Neuronal stem cell (in vitro differentiated cells): ENCODE results near the gene ACTL10.

Experiments
- DNase-seq: peaks from one replicate; pipeline ENCODE4 v3.0.0-alpha.2; 2013; ENCODE audit warnings: low spot score
- H2AFZ ChIP-seq: one replicate; pipeline ENCODE4 v1.6.1; 2013; ENCODE audit warnings: mild to moderate bottlenecking, low read length, inconsistent platforms
- H2AK5ac ChIP-seq: 2 replicates; pipeline ENCODE4 v1.6.1; 2013; ENCODE audit warnings: low read depth, mild to moderate bottlenecking, inconsistent platforms, low read length, moderate library complexity, mixed read lengths
- H2BK120ac ChIP-seq: 2 replicates; pipeline ENCODE4 v1.6.1; 2013; ENCODE audit warnings: low read depth, mild to moderate bottlenecking, inconsistent platforms, low read length, moderate library complexity, mixed read lengths
- H2BK12ac ChIP-seq: one replicate; pipeline ENCODE4 v1.6.1; 2013; ENCODE audit warnings: low read length, inconsistent platforms
- H2BK15ac ChIP-seq: 2 replicates; pipeline ENCODE4 v1.6.1; 2013; ENCODE audit warnings: mild to moderate bottlenecking, low read length, inconsistent platforms, mixed read lengths
- H2BK5ac ChIP-seq: one replicate; pipeline ENCODE4 v1.6.1; 2013; ENCODE audit warnings: inconsistent platforms, mild to moderate bottlenecking, low read length, moderate library complexity
- H3K14ac ChIP-seq: one replicate; pipeline ENCODE4 v1.6.1; 2013; ENCODE audit warnings: low read length, inconsistent platforms
- H3K18ac ChIP-seq: 2 replicates; pipeline ENCODE4 v1.6.1; 2013; ENCODE audit warnings: low read length, inconsistent platforms
- H3K23ac ChIP-seq: 2 replicates; pipeline ENCODE4 v1.6.1; 2013; ENCODE audit warnings: low read depth, mild to moderate bottlenecking, mixed read lengths, low read length, inconsistent platforms; ENCODE audit not compliant: poor library complexity
- H3K27ac ChIP-seq: replicated peaks from 3 replicates; pipeline ENCODE4 v1.5.1; 2013; ENCODE audit warnings: low read length, inconsistent platforms
- H3K27me3 ChIP-seq, 3 experiments: 2 replicates each; pipeline ENCODE4 v1.6.1; 2013; ENCODE audit warnings: low read length in 3 of 3, mild to moderate bottlenecking in 2 of 3, inconsistent platforms in 1 of 3, low read depth in 1 of 3, mixed read lengths in 1 of 3, moderate library complexity in 1 of 3; ENCODE audit not compliant: control insufficient read depth in 3 of 3, insufficient read depth in 3 of 3
- H3K36me3 ChIP-seq, 2 donors: replicated peaks in 1 of 2; 2 replicates each; pipeline ENCODE4 v1.6.1; 2013; ENCODE audit warnings: low read length in 2 of 2; ENCODE audit not compliant: control insufficient read depth in 2 of 2, insufficient read depth in 2 of 2
- H3K4ac ChIP-seq: 2 replicates; pipeline ENCODE4 v1.6.1; 2013; ENCODE audit warnings: inconsistent platforms, mild to moderate bottlenecking, low read length, moderate library complexity
- H3K4me1 ChIP-seq, 2 donors: 1 replicate in 1 of 2; 2 replicates in 1 of 2; pipeline ENCODE4 v1.6.1; 2013; ENCODE audit warnings: low read length in 2 of 2, low read depth in 1 of 2; ENCODE audit not compliant: control insufficient read depth in 2 of 2, insufficient read depth in 1 of 2
- H3K4me2 ChIP-seq: one replicate; pipeline ENCODE4 v1.6.1; 2013; ENCODE audit warnings: mild to moderate bottlenecking, low read length, inconsistent platforms; ENCODE audit not compliant: insufficient read depth, poor library complexity, severe bottlenecking
- H3K4me3 ChIP-seq, 2 donors: 2 replicates each; pipeline ENCODE4 v1.5.1; 2013; ENCODE audit warnings: low read length in 2 of 2, mild to moderate bottlenecking in 2 of 2, inconsistent platforms in 1 of 2, moderate library complexity in 1 of 2
- H3K79me1 ChIP-seq: one replicate; pipeline ENCODE4 v1.6.1; 2013; ENCODE audit warnings: low read depth, mild to moderate bottlenecking, inconsistent platforms, low read length, moderate library complexity
- H3K9ac ChIP-seq: one replicate; pipeline ENCODE4 v1.6.1; 2013; ENCODE audit warnings: mild to moderate bottlenecking, low read depth, low read length, inconsistent platforms; ENCODE audit not compliant: poor library complexity
- H3K9me3 ChIP-seq, 2 donors: replicated peaks in 1 of 2; 2 replicates each; pipeline versions ENCODE3 to v1.6.1; 2013; ENCODE audit warnings: low read length in 2 of 2, mild to moderate bottlenecking in 2 of 2, inconsistent platforms in 1 of 2, low read depth in 1 of 2, mixed read lengths in 1 of 2, moderate library complexity in 1 of 2; ENCODE audit not compliant: control insufficient read depth in 2 of 2, insufficient read depth in 1 of 2
- H4K8ac ChIP-seq: one replicate; pipeline ENCODE4 v1.6.1; 2013; ENCODE audit warnings: low read depth, mild to moderate bottlenecking, inconsistent platforms, low read length, moderate library complexity
- H4K91ac ChIP-seq: one replicate; pipeline ENCODE4 v1.6.1; 2013; ENCODE audit warnings: low read length, low read depth, mild to moderate bottlenecking, inconsistent platforms; ENCODE audit not compliant: poor library complexity
- WGBS, 2 donors: extraction: QIAGEN DNeasy Blood & Tissue Kit; methylation state at CpG; one replicate each; pipeline ENCODE4 v1.1.7; 2013; ENCODE audit warnings: missing lambda C conversion rate in 2 of 2, mixed read lengths in 1 of 2; ENCODE audit not compliant: insufficient read length in 2 of 2, insufficient replicate concordance in 1 of 2; ENCODE audit errors: extremely low coverage in 2 of 2; 5-methylcytosine and 5-hydroxymethylcytosine counted together

ACTL10 gene

DNA sequence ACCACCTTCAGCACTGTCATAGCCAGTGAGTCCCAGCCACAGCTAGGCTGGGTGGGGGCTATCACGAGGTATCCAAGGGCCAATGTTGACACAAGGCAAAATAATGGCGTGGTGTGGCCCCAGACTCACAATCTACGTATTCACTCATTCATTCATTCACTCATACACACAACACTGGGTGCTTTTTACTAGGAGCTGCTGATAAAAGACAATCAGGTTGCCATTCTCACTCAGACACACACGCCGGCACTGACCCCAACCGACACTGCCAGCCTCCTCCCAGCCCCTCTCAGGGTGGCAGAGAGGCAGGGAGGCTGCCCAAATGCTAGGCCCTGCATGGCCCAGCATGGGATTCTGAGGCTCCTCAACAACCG is 6.1 kb upstream of the ACTL10 start:
- H2BK120ac ChIP-seq, result no peak overlapping the region
- H3K36me3 ChIP-seq, result peaks cover 4 to 14% of the 10 kb centered on the region in 2 donors
- no peak overlapping the region for H4K91ac ChIP-seq
- H3K9ac ChIP-seq, result no peak overlapping the region
- no peak overlapping the region for H3K4me3 ChIP-seq
- no peak overlapping the region for H4K8ac ChIP-seq
- no CpG with 5 or more reads among the region's 7 CpGs for WGBS, 2 donors
- no peak overlapping the region for H3K14ac ChIP-seq
- no peak overlapping the region for H2AFZ ChIP-seq
- no peak overlapping the region for H2AK5ac ChIP-seq
- H3K4me1 ChIP-seq, result peaks cover 5 to 8% of the 10 kb centered on the region in 2 donors
- no peaks in the 10 kb centered on the region for H3K9me3 ChIP-seq
- H2BK15ac ChIP-seq, result no peak overlapping the region
- H2BK5ac ChIP-seq, result peak overlapping the region; percentile 19
- peaks cover 3% of the 10 kb centered on the region for H3K79me1 ChIP-seq
- no peak overlapping the region for H2BK12ac ChIP-seq
- H3K18ac ChIP-seq, result no peak overlapping the region
- no peak overlapping the region for H3K23ac ChIP-seq
- no peak overlapping the region for H3K4ac ChIP-seq
- no peak overlapping the region for H3K4me2 ChIP-seq
- no peak for DNase-seq
- H3K27me3 ChIP-seq, result no peaks in the 10 kb centered on the region
- H3K27ac ChIP-seq, result no peak overlapping the region

DNA sequence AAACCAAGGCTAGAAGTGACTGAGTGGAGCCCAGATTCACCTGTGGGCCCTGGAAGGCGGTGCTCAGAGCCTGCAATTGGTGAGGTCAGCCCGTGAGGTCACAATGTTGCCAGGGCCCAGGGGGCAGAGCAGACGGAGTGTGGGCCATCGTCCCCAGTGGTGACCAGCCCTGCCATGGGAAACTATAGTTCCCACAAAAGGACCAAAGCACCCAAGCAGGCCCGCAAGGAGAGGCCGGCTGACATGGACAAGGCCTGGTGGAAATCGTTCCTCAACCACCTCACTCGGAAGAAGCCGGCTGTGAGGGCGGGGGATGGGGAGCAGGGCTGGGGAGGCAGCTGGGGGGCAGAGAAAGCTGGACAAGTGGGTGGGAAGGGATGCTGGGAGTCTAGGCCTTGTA is 4.6 kb upstream of the ACTL10 start, which contains the start of gene C20orf144:
TSS of gene C20orf144 (plus strand) at position 156 of the 400 bp plus-strand sequence. CDS start at position 175, 19 bp downstream.
- peaks cover 5 to 9% of the 10 kb centered on the region in 2 donors for H3K4me1 ChIP-seq
- H2BK15ac ChIP-seq, result peak within 1 kb of the TSS; percentile 27
- peak within 1 kb of the TSS; percentile 85 for H2AFZ ChIP-seq
- H2BK5ac ChIP-seq, result no peak within 1 kb of the TSS
- H4K91ac ChIP-seq, result no peak within 1 kb of the TSS
- no peaks in the 10 kb centered on the region for H3K9me3 ChIP-seq
- no CpG with 5 or more reads among the region's 10 CpGs for WGBS, 2 donors
- H3K79me1 ChIP-seq, result peaks cover 3% of the 10 kb centered on the region
- no peaks in the 10 kb centered on the region for H3K27me3 ChIP-seq
- H2BK120ac ChIP-seq, result no peak within 1 kb of the TSS
- no peak within 1 kb of the TSS for H4K8ac ChIP-seq
- no peak within 1 kb of the TSS for H2BK12ac ChIP-seq
- peak within 1 kb of the TSS; percentile 86 for H3K4me2 ChIP-seq
- H3K23ac ChIP-seq, result peak within 1 kb of the TSS; percentile 99
- peak within 1 kb of the TSS; percentile 98 for H3K14ac ChIP-seq
- no peak within 1 kb of the TSS for H3K4ac ChIP-seq
- DNase-seq, result no peak
- H3K36me3 ChIP-seq, result peaks cover 3 to 14% of the 10 kb centered on the region in 2 donors
- no peak within 1 kb of the TSS for H3K27ac ChIP-seq
- H3K4me3 ChIP-seq, result peak within 1 kb of the TSS; percentile 56 to 96
- H3K18ac ChIP-seq, result peak within 1 kb of the TSS; percentile 100
- peak within 1 kb of the TSS; percentile 99 for H3K9ac ChIP-seq
- H2AK5ac ChIP-seq, result peak within 1 kb of the TSS; percentile 29

DNA sequence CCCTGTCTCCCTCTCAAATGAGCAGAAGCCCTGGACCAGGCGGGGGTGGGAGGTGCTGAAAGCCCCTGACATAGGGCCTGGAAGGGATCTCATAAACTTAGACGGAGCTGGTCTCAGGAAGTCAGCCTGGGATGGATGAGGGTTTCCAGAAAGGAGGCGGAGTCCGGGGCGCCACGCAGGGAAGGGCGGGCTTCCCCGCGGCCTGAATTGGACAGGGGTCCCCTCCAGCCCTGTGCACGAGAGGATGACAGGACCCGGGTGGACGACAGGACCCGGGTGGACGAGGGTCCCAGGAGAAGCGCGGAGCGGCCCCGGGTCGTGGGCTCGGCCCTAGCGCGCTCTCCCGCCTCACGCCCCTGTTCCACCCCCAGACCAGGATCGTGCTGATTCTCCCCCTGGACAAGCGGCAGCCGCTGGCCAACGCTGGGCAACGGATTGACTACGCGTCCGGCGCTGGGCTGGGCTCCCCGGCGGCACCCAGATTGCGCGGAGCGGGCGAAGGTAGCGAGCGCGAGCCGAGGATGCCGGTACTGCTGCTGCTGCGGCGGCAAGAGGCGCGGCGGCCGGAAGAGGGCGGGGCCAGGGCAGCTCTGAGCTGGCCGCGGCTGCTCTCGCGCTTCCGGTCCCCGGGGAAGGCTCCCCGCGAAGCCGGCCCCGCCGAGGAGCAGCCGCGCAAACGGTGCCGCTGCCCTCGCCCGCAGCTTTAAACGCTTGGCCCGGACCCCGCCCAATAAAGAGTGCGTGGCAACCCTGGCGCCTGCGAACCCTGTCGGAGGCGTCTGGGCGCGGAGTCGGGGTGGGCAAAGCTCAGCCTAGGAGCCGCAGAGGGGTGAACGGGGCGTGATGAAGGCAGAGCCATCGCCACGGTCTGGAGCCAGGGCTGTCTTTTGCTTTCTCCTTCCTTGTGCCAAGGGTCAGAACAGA is 3.3 kb upstream of the ACTL10 start:
- Histone ChIP-seq H3K4me3 (peak overlapping the region; percentile 56 to 96), H3K18ac (peak overlapping the region; percentile 100)

More for the DNA sequence above, 3.3 kb upstream of the ACTL10 start:
- Histone ChIP-seq H3K14ac (peak overlapping the region; percentile 98), H2BK5ac (peak overlapping the region; percentile 91), H3K9ac (peak overlapping the region; percentile 99), H2AFZ (peak overlapping the region; percentile 85), H3K27me3 (peaks cover 0 to 4% (median 0%) of the 10 kb centered on the region in 3 experiments), H2BK120ac (no peak overlapping the region), H3K36me3 (peaks cover 0 to 20% of the 10 kb centered on the region in 2 donors), H3K9me3 (no peaks in the 10 kb centered on the region), H2BK15ac (peak overlapping the region; percentile 77), H4K8ac (peak overlapping the region; percentile 99), H3K23ac (peak overlapping the region; percentile 99), H3K79me1 (no peaks in the 10 kb centered on the region), H3K4me1 (peaks cover 5 to 10% of the 10 kb centered on the region in 2 donors), H3K4me2 (peak overlapping the region; percentile 86), H2AK5ac (peak overlapping the region; percentile 4), H3K4ac (peak overlapping the region; percentile 86), H2BK12ac (no peak overlapping the region), H4K91ac (peak overlapping the region; percentile 9), H3K27ac (peak overlapping the region; percentile 74)
- no CpG with 5 or more reads among the region's 84 CpGs for WGBS, 2 donors
- peak; percentile 69 for DNase-seq
